GM19351 (cell line): Measurements from ENCODE around the gene TBX20.

Source experiments
- ATAC-seq: cut with Tn5 transposase; IDR thresholded peaks from one replicate; pipeline ENCODE4 v1.9.1; 2021; ENCODE audit warnings: mild to moderate bottlenecking, moderate library complexity; ENCODE audit not compliant: unreplicated experiment

TBX20 gene, protein sequence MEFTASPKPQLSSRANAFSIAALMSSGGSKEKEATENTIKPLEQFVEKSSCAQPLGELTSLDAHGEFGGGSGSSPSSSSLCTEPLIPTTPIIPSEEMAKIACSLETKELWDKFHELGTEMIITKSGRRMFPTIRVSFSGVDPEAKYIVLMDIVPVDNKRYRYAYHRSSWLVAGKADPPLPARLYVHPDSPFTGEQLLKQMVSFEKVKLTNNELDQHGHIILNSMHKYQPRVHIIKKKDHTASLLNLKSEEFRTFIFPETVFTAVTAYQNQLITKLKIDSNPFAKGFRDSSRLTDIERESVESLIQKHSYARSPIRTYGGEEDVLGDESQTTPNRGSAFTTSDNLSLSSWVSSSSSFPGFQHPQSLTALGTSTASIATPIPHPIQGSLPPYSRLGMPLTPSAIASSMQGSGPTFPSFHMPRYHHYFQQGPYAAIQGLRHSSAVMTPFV

GRCh38 chr7:35253710-35254495, at the start of gene TBX20:
Gene TBX20, minus strand, starts transcription at chr7:35254100. Its CDS starts 480 bp downstream, at chr7:35253620.
- peak; percentile 84 for ATAC-seq

DNA sequence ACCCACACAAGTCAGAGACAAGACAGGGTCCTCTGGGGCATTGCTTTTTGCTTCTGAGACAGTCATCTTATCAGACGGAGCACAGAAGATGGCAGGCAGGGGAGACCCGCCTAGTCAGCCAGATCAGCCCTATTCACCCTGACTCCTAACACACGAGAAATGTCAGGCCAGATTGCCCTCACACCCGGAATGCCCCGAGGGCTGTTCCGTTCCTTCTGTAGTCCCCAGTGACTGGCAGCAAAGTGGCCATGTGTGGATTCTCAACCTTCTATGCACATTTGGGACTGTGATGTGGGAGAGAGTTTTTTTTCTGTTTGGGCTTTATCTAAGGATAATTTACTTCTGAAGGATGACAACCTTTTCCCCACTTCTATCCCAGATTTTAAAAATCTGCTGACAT, 35.5 kb upstream of the TBX20 start:
- no peak for ATAC-seq

GRCh38 chr7:35286986-35287385, 33.1 kb upstream of the TBX20 start:
- ATAC-seq, result no peak

DNA sequence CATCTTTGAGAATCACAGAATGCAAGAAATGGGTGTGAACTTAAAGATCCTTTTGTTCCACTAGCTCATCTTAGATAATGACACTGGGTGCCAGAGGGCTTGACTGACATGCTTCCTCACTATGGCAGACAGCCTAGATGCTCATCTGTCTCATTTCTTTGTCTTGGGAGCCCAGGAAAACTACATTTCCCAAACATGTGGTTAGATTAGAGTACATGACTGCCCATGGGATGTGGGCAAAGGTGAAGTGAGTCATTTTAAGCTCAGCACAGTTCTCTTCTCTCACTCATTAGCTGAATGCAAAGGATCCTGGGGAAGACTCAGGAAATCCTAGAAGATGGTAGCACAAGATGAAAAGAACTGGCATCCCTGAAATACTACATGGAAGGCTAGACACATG, 32.5 kb upstream of the TBX20 start:
- ATAC-seq, result no peak

DNA sequence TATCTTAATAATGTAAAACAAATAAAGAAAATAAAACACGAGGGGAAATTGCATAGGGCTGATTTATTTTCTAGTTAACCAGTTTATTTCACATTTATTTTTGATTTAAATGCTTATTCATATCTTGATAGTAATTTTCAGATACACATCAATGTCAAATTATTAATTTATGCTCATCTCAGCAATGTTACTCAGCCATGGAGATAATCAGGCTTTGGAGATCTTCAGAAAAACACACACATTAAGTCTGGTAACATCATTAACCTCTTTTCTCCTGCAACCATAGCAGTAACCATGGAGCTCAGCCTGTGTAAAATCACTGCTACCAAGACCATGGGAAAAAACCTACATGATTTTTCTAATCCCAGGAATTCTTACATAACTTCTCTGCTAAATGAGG, 31.9 kb upstream of the TBX20 start:
- ATAC-seq, result no peak

GRCh38 chr7:35280902-35281301, 27.0 kb upstream of the TBX20 start:
- ATAC-seq, result no peak

DNA sequence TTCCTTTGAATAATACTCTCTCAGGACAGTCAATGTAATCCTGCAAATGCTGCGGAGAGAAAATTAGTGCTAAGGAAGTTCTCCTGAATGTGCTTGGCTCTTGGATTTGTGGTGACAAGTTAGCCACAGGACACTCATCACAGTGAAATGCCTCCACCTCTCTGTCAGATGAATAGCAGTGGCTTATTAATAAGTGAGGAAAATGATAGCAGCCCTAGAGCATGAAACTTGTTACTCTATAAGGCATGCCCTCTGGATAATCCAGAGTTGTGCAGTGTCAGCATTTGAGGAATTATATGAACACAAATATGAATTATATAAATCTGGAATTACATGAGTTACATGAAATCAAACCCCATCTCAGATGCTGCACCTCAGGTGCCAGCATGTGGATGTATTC, 23.5 kb upstream of the TBX20 start:
- no peak for ATAC-seq

DNA sequence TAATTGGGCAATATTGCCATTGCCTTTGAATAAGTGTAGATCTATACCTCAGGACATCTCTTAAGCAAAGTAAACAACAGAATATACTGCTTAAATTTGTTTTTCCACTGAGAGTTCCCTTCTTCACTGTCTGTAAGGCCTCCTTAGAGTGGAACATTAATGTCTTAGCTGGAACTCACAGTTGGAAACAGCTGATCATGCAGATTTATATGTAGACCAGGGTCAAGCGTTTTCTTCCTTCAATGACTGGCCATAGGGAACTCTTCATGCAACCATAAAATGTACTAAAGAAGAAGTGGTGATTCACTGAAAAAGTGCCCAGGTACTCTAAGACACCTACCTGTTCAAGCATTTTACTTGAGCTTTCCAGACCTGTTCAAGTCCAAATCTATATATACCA, 18.3 kb upstream of the TBX20 start:
- ATAC-seq, result no peak

DNA sequence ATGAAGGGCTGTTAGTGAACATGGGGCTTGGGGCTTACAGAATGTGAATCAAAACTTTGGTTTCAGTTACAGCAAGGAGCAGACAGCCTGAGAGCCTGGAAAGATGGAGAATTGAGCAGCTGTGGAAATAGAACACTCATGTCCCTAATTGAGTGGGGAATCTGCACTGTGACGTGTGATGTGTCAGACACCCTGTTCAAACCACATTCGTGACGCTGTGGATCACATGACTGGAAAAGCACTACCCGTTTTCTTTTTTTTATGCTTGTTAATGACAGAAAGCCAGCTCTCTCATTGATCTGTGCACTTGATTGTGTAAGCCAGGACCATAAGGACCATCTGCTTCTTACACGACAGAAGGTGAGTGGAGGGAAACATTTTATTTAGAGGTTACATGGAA, 15.1 kb upstream of the TBX20 start:
- no peak for ATAC-seq

DNA sequence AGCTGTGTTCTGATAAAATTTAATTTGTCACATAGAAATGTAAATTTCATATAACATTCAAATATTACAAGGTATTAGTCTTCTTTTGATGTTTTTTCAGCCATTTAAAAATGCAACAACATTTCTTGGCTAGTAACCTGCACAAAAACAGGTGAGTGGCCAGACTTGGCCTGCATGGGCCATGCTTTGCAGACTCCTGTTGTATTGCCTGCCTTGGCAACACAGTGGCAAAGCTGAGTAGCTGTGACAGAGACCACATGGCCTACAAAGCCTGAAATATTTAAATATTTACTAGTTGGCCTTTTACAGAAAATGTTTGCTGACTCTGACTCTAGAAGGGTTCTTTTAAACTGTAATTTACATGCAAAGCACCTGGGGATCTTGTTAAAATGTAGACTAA, 13.5 kb upstream of the TBX20 start:
- ATAC-seq, result no peak

DNA sequence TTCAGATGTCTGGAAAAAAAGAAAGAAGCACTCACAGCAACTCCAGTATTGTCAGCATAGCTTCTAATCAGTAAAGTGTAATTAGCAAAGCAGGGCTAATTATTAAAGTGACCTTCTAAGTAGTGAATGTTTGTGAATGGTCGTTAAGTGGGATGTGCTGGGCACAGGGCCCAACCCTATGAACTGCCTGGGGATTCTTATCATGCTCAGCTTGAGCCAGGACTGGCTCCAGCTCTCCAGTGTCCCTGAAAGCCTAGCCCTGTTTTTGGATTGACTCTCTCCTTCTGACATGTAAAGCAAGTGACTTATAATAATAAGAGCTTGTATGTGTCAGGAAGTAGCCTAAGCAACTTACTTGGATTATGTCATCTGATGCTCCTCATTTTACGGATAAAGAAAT, 9.5 kb upstream of the TBX20 start:
- no peak for ATAC-seq

DNA sequence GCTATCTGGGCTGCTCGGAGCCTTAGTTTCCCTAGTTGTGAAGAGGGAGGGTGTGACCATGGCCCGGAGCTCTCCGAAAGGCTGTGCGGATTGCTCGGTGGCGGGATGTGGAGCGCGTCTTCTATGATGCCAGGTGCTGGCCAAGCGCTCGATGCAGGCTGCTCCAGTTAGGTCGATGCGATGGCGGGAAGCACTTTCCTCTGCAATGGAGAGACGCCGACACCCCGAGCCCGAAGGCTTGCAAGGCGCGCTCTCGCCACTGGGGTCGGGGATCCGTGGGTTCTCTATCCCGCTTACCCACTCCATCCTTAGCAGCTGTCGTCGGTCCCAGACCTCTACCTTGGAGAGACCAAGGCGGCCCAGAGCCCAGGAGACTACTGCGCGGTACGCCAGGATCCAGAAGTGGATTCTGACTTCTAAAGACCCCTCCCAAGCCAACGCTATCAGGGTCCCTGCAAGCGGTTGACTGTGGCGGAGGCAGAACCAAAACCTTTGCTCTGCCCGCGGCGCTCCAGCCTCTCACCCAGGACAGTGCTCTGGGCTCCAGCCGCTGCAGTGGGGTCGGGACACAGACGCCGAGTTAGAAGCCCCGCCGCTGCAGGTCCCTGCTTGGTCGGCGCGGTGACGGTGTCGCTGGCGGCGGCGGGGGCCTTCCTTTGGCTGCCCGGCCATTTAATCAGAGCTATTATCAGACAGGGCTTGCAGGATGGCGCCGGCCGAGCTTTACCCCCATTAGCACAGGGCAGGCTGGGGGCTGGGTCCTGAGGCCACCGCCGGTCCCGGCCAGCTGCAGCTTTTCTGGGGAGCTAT, 7.8 kb upstream of the TBX20 start:
- ATAC-seq, result no peak

DNA sequence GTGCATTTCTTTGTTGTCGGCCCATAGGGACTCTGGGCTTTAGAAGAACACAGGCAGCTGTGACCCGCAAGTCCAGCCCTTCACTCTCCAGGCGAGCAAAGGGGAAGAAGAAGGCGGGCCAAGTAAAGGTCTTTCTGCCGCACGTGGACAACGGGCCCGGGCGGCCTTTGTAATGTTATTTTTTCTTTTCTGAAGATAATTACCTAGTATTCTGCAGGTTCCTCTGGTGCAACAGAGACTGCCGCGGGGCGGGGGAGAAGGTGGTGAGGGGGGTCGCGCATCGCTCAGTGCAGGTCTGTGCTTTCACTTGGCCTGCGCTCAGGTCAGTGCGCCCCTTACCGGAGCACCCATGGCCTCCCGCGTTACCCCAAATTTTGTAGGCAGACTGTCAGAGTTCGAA, 7.1 kb upstream of the TBX20 start:
- ATAC-seq, result no peak

GRCh38 chr7:35260246-35260645, 6.3 kb upstream of the TBX20 start:
- ATAC-seq, result no peak

DNA sequence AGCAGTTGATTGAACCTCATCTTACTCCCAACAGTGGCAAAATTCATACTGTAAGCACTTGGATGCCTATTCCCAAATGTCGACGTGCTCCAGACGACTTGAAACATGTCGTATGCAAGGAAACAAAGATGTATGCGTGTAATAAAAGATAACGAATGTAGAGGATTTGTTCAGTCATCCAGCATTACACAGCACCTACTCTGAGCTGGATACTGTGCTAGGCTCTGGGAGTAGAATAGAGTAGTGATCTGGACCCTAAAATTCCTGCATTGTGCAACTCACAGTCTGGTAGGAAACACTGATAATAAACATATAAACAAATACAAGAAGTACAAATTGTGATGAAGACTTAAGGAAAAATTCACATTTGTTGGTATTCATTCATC, 5.6 kb upstream of the TBX20 start:
- ATAC-seq, result no peak

GRCh38 chr7:35258868-35259522, 5.1 kb upstream of the TBX20 start:
- no peak for ATAC-seq

GRCh38 chr7:35258125-35258867, 4.4 kb upstream of the TBX20 start:
- no peak for ATAC-seq

DNA sequence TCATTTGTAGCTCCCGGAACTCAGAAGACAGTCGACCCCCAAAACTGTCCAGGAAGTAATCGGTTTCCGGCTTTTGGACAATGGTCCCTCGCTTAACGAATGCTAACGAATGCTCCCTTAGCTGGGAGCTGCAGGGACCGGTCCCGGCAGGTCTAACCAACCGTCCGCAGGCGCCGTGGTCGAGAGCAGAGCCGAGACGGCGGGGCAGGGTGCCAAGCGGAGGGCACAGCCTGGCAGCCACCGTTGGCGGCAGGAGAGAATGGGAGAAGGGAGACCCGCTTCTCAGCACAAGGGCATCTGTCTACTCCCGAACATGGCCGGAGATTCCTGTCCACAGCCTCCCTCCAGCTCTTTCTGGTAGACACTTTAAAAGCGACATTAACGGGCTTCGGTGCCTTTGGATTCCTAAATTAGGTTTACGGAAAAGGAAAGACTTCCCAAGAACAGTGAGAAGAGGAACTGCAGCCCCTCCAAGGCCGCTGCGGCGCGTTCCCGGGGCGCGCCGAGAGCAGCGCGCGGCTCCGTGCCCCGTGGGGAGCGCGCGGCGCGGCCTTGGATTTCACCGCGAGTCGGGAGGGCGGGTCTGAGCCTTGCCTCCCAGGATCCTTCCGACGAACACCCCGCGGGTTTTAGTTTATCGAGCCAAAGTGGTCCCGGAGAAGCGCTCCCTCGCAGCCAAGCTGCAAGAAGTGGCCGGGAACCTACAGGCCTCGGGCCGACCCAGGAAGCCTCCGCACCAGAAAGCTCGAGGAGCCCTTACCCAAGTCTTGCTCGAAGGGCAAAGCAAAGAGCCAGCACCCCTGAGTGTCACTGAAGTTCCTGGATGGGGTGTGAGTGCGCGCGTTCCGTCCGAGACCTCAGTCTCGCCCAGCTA, 3.6 kb upstream of the TBX20 start:
- no peak for ATAC-seq
